ENCODE measurements around the gene OSBPL6.

GRCh38 chr2:178270338-178270737 lies 76.0 kb downstream of the OSBPL6 start:
- TF ChIP-seq L3MBTL2 (conservative IDR thresholded peaks at IDR 0.05) (no peak), HDGF (IDR thresholded peaks at IDR 0.05; ENCODE audit: borderline replicate concordance) (no peak), FOXM1 (IDR thresholded peaks at IDR 0.05; ENCODE audit: borderline replicate concordance) (no peak), ELF4 (IDR thresholded peaks at IDR 0.05) (no peak), FOXA1 (IDR thresholded peaks at IDR 0.05) (no peak), ARNT (IDR thresholded peaks at IDR 0.05) (no peak), FOXK2 (IDR thresholded peaks at IDR 0.05) (no peak), NFRKB (IDR thresholded peaks at IDR 0.05) (no peak), CTBP1 (IDR thresholded peaks at IDR 0.05; ENCODE audit: borderline replicate concordance) (no peak), ZNF384 (IDR thresholded peaks at IDR 0.05) (no peak), PKNOX1 (IDR thresholded peaks at IDR 0.05) (no peak), TARDBP (IDR thresholded peaks at IDR 0.05) (no peak), SUZ12 (IDR thresholded peaks at IDR 0.05) (no peak), BHLHE40 (IDR thresholded peaks at IDR 0.05; ENCODE audit: borderline replicate concordance) (no peak)
